Adipose tissue (tissue), 3 donors: ENCODE data around the gene GPR179. TPM values are rescaled to one million over a fixed set of nuclear protein-coding genes. Genes with fewer than 3 reads are reported as not detected.

ENCODE experiments used
- H3K27ac ChIP-seq: one replicate; pipeline ENCODE4 v1.5.1; 2013; ENCODE audit warnings: low read depth, low read length
- WGBS, 3 donors: extraction: QIAGEN DNeasy Blood & Tissue Kit; methylation state at CpG; one replicate each; pipeline ENCODE4 v1.1.7; 2013; 5-methylcytosine and 5-hydroxymethylcytosine counted together
- polyA plus RNA-seq, 3 donors: library from polyadenylated mRNA; stranded (reverse); fragments of 200-250 nt; gene quantifications; one replicate each; pipeline ENCODE4 v1.2.3, GENCODE V29; 2013
- donor health status: healthy with polysubstance abuse.
- donor health status: Bipolar disorder and iron deficiency.
- donor health status: healthy.

Gene GPR179
- under 1 TPM; 0.02 to 0.11 (median 0.03) TPM for polyA plus RNA-seq

DNA sequence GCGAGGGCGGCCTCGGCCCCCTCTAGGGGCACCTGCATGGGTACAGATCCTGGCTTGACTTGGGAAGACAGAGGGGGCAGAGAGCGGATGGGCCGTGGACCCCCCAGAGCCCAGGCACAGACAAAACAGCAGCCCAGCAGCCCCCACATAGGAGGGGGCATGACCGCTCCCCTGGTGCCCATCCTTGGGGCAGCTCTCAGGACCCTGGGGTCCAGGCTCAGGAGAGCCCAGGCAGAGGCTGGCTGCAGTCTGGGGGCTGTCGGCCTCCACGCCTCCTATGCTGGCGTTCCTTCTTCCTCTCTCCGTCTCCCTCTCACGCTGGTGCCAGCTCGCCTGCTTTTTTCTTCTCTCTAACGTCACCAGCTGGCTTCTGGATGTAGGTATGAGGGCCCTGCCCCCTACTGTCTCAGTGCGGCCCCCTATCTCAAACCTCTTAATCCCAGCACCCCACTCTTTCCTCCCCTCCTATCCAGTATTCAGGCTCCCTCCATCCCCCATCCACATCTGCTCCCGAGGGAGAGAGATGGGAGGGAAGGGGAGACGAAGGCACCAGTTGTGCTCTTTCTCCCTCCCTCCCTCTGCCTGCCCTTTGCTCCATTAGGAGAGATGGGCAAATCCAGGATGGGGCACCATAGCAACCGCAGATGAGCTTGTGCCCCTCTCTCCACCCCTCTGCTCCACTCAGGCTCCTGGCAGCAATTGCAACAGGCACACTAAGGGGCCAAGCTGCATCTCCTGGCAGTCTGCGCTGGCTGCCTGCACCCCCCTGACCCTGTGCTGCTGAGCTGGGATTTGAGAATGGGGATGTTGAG, at the start of gene GPR179:
GPR179 (minus strand) TSS at position 349 of the 812 bp plus-strand sequence; CDS start at position 182, 167 bp downstream.
- H3K27ac ChIP-seq, result no peak within 1 kb of the TSS
- 76 to 90% (median 77%) methylated on average over 17 to 18 of the region's 18 CpGs for WGBS, 3 donors

DNA sequence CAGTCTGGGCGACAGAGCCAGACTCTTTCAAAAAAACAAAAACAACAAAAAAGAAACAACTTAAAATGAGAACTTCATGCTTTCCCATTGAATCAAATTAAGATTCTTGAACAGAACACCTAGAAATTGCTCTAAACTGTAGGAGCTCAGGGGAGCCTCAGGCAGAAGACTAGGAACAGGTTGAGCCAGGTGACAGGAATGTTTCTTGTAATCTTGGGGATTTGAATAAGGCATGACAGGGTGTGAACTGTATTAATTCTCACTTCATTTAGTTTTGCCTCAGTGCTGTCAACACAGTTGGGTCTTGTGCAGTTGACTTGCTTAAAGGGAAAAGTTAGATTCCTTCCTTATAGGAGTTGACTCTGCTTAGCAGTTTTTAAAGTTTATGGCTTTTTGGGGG, 35.7 kb upstream of the GPR179 start:
- WGBS, 3 donors, result 56 to 81% (median 71%) methylated on average over 1 of the region's 1 CpG
- no peak overlapping the region for H3K27ac ChIP-seq

DNA sequence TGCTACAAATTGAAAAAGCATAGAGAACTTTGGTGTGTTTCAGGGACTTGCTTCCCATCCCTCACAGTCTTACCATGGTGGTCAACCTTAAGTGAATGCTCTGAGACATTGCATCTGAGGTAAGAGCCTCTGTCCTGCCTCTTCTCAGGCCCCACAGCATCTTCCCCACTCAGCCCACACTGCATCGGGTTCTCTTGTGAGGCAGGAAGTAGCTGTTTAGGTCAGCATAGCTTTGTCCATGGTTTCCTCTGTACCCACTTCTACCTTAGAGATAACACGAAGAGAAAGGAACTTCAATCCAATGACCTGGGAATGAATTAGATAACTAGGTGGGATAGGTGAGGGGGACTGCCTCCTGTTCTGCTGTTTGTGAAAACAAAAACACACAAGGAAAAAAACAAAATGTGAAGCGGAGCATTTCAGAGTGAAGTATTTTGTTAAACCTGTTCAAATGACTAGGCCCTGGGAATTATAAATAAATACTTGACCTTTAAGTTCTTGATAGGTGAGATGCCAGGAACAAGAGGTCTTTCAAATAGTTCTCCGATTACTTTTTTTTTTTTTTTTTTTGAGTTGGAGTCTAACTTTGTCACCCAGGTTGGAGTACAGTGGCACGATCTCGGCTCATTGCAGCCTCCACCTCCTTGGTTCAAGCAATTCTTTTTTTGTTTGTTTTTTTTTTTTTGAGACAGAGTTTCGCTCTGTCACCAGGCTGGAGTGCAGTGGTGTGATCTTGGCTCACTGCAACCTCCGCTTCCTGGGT, 25.5 kb upstream of the GPR179 start:
- 69 to 91% (median 87%) methylated on average over 8 of the region's 8 CpGs for WGBS, 3 donors
- no peak overlapping the region for H3K27ac ChIP-seq

DNA sequence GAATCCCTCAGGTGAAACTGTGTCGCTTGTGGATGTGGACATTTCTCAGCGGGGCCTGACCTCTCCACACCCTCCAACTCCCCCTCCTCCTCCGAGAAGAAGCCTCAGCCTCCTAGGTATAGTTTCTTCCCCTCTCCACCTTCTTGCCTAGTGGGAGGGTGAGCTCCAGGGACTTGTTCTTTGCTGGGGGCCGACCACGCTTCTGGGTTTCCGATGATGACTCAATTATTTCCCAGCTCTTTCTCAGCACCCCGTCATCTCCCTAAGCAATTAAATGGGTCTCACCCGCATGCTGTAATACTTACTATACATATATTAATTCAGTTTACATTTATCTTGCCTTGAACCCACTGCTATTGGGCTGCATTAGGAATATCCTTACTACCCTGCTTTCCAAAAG, 21.0 kb upstream of the GPR179 start:
- no peak overlapping the region for H3K27ac ChIP-seq
- WGBS, 3 donors, result 90 to 95% (median 94%) methylated on average over 8 of the region's 8 CpGs

GRCh38 chr17:38363016-38363415, 19.3 kb upstream of the GPR179 start:
- no peak overlapping the region for H3K27ac ChIP-seq
- 93 to 98% (median 97%) methylated on average over 5 of the region's 5 CpGs for WGBS, 3 donors

DNA sequence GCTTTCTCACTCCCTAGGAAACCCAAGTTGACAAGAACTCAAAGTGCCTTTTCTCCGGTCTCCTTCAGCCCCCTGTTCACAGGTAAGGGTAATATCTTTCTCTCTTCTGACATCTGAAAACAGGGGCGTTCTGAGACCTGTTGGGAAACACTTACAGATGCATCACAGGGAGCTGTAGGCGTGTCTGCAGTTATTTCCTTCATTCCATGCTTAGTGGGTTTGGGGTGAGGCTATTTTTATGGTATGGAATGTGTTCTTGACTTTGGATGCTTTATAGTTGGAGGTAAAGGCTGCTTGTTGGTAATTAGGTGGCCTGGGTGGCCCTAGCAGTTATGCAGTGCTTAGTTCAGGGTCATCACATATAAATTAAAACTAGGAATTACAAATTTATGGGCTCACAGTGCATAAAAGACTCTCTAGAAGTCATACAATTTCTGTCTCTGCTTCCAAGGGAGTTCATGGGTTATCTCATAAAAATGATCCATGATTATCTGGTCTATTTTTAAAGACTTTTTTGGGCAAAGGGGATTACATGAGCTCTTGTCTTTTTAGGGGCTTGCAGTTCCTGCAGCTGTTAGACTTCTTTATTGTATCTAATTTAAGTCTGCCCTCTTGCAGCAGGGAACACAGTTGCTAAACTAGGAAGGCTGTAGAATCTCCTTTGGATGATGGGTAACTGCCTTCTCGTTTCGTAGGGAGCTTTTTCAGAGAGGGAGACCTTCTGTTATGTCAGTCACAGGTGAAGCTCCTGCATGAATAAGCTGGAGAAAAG, 18.1 kb upstream of the GPR179 start:
- WGBS, 3 donors, result 85 to 87% (median 87%) methylated on average over 5 of the region's 5 CpGs
- no peak overlapping the region for H3K27ac ChIP-seq

GRCh38 chr17:38358586-38359513, 15.1 kb upstream of the GPR179 start:
- H3K27ac ChIP-seq, result no peak overlapping the region
- WGBS, 3 donors, result 68 to 77% (median 74%) methylated on average over 9 of the region's 9 CpGs

DNA sequence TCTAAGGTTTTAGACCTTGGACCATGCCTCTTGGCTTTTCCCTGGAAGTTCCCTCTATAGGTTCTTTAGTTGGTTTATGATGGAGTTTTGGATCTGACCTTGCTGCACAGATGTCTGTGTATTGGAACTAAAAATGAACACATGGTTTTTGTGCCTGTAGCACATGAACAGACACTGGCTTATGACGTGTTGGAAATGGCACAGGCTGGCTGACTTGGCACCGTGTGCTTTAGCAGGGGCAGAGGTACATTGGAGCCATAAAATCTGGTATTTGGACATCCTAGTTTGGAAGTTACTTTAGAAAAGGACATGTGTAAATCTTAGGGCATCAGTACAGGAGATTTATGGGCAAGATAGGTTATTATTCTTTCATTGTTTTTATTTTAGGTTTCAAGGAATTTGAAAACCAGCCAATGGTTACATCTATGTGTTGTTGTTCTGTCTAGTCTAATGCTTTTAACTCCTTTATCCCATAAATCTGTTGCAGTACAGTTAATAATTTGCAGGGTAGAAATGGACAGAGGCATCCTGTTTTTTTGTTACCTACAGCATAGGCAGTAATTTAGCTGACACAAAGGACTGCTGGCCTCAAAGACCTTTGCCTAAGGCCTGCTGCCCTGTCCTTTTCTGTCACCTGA, 13.8 kb upstream of the GPR179 start:
- H3K27ac ChIP-seq, result no peak overlapping the region
- WGBS, 3 donors, result 11 to 53% (median 52%) methylated on average over 2 of the region's 2 CpGs

DNA sequence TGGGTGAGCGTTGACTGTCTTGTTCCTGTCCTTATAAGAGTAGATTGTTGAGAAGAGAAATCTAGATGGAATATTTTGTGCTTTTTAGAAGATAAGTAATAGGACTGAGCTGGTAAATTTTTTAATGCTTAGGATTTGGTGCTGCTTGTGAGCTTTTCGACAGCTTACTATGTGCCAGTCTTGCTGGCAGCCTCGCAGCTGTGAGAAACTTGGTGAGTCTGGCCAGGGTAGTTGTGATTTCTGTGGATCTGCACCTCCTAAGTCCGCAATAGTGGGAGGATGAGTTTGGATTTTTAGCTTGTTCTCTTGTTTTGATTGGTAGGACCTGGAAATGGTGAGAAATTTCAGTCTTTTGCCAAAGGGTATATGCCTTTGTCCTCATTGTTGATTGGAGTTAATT, 11.5 kb upstream of the GPR179 start:
- WGBS, 3 donors, result 84 to 93% (median 87%) methylated on average over 4 of the region's 4 CpGs
- H3K27ac ChIP-seq, result no peak overlapping the region

- WGBS, 3 donors, result 73 to 87% (median 85%) methylated on average over 7 of the region's 7 CpGs
- H3K27ac ChIP-seq, result no peak overlapping the region
These were observed 10.7 kb upstream of the GPR179 start for GRCh38 chr17:38354466-38354865.

DNA sequence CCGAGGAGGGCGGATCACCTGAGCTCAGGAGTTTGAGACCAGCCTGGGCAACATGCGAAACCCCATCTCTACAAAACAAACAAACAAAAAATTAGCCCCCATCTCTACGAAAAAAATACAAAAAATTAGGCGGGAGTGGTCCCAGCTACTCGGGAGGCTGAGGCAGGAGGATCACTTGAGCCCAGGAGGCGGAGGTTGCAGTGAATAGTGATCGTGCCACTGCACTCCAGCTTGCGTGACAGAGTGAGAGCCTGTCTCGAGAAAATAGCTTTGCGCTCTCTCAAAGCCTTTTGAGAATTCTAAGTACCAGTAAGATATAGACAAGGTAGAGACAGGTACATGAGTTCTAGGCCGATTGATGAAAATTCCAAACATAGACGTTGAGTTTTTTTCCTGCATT, 9.9 kb upstream of the GPR179 start:
- 73 to 88% (median 84%) methylated on average over 13 of the region's 13 CpGs for WGBS, 3 donors
- H3K27ac ChIP-seq, result no peak overlapping the region

GRCh38 chr17:38353086-38353604, 9.4 kb upstream of the GPR179 start:
- 10 to 25% (median 23%) methylated on average over 8 of the region's 8 CpGs for WGBS, 3 donors
- no peak overlapping the region for H3K27ac ChIP-seq

DNA sequence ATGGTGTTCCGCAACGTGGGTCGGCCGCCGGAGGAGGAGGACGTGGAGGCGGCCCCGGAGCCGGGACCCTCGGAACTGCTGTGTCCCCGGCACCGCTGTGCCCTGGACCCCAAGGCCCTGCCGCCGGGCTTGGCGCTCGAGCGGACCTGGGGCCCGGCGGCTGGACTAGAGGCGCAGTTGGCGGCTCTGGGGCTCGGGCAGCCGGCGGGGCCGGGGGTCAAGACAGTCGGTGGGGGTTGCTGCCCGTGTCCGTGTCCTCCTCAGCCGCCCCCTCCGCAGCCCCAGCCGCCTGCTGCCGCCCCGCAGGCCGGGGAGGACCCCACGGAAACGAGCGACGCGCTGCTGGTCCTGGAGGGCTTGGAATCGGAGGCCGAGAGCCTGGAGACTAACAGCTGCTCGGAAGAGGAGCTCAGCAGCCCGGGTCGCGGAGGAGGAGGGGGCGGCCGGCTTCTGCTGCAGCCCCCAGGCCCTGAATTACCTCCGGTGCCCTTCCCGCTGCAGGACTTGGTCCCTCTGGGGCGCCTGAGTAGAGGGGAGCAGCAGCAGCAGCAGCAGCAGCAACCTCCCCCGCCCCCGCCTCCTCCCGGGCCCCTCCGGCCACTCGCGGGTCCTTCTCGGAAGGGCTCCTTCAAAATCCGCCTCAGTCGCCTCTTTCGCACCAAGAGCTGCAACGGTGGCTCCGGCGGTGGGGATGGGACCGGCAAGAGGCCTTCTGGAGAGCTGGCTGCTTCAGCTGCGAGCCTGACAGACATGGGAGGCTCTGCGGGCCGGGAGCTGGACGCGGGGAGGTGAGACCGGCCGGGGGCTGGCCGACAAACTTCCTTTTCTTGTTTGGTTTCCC, 8.7 kb upstream of the GPR179 start:
- H3K27ac ChIP-seq, result no peak overlapping the region
- WGBS, 3 donors, result 0 to 1% (median 1%) methylated on average over 47 to 72 of the region's 72 CpGs

GRCh38 chr17:38351412-38352222, 7.9 kb upstream of the GPR179 start, which contains the start of gene SOCS7:
Gene SOCS7, plus strand, starts transcription at chr17:38351844. Its CDS starts 209 bp downstream, at chr17:38352053.
- WGBS, 3 donors, result 4 to 5% (median 5%) methylated on average over 42 to 80 of the region's 84 CpGs

DNA sequence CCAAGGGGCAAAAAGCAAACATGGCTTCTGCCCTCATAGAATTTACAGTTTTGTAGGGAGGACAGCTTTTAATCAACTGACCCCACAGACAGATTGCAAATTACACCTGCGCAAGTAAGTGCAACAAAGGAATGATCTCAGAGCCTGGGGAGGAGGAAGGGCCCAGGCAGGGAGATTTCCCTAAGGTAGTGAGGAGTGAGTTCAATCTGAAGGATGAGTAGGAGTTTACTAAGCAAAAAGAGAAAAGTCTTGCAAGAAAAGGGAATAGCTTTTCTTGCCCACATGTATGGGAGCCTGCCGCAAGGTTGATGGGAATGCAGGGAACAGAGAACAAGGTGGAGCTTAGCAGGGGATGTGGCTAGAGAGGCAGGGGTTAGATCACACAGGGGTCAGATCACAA, 6.3 kb upstream of the GPR179 start:
- no peak overlapping the region for H3K27ac ChIP-seq
- WGBS, 3 donors, result 92 to 99% (median 98%) methylated on average over 2 of the region's 2 CpGs

More at GRCh38 chr17:38351412-38352222, 7.9 kb upstream of the GPR179 start, which contains the start of gene SOCS7:
- H3K27ac ChIP-seq, result no peak within 1 kb of the TSS
